T-cell (primary cell): Measurements from ENCODE around the gene ASB7. TPM values are rescaled to one million over a fixed set of nuclear protein-coding genes. Genes with fewer than 3 reads are reported as not detected.
"Not testable (repeated sequence)": the region's sequence is repeated elsewhere in the genome, so short reads cannot be mapped to it uniquely, and the experiment has no call there.

Source experiments
- ATAC-seq, 4 experiments: fragments of 200-7000 bp in 3 of 4; fragments of 150-1000 bp in 1 of 4; cut with Tn5 transposase; replicated peaks in 1 of 4; 1 replicate in 3 of 4; 2 replicates in 1 of 4; pipeline ENCODE4 v1.10.0; 2021; ENCODE audit warnings: moderate library complexity in 3 of 4, mild to moderate bottlenecking in 2 of 4, moderate number of reproducible peaks in 1 of 4
- CTCF ChIA-PET, 2 donors: fragments of 300-600 bp; sonication (Branson Sonifier 250); formaldehyde crosslinking; loops; one replicate each; lab custom pipeline; 2022; ENCODE audit warnings: antibody characterized with exemption in 2 of 2; lab: Charles Lee
- POLR2A ChIA-PET, 2 donors: fragments of 300-600 bp; sonication (Branson Sonifier 250); formaldehyde crosslinking; loops; one replicate each; lab custom pipeline; 2022; ENCODE audit warnings: antibody characterized with exemption in 2 of 2; lab: Charles Lee
- DNase-seq, 35 experiments: peaks; one replicate each; pipeline versions ENCODE4 v3.0.0 to v3.0.0-alpha.2; 2013 to 2023
- H3K27ac ChIP-seq: one replicate; pipeline ENCODE4 v1.5.1; 2013; ENCODE audit warnings: low read length
- H3K27me3 ChIP-seq, 2 experiments: replicated peaks in 1 of 2; 1 replicate in 1 of 2; 2 replicates in 1 of 2; pipeline versions ENCODE4 v1.6.1 to v1.7.0; 2013; ENCODE audit warnings: low read length in 1 of 2, mixed read lengths in 1 of 2; ENCODE audit not compliant: control insufficient read depth in 2 of 2, insufficient read depth in 2 of 2; ENCODE audit errors: extremely low read depth in 1 of 2
- H3K36me3 ChIP-seq, 2 donors: 1 replicate in 1 of 2; 2 replicates in 1 of 2; pipeline versions ENCODE4 v1.6.1 to v1.7.0; 2013; ENCODE audit warnings: low read length in 1 of 2; ENCODE audit not compliant: control insufficient read depth in 2 of 2, insufficient read depth in 1 of 2; ENCODE audit errors: extremely low read depth in 1 of 2
- H3K4me1 ChIP-seq, 2 experiments: 1 replicate in 1 of 2; 2 replicates in 1 of 2; pipeline versions ENCODE4 v1.6.1 to v1.7.0; 2013; ENCODE audit warnings: low read length in 2 of 2, mixed read lengths in 1 of 2; ENCODE audit not compliant: insufficient read depth in 2 of 2, control insufficient read depth in 1 of 2; ENCODE audit errors: extremely low read depth in 1 of 2
- H3K4me3 ChIP-seq, 2 donors: 1 replicate in 1 of 2; 2 replicates in 1 of 2; pipeline versions ENCODE4 v1.5.1 to v1.7.0; 2013; ENCODE audit warnings: mild to moderate bottlenecking in 2 of 2, low read length in 1 of 2, moderate library complexity in 1 of 2; ENCODE audit not compliant: control insufficient read depth in 1 of 2; ENCODE audit errors: extremely low read depth in 1 of 2
- H3K9me3 ChIP-seq: 2 replicates; pipeline ENCODE4 v1.7.0; 2013
- H3K27ac Mint-ChIP-seq, 2 donors: one replicate each; pipeline ENCODE4 v1.8.0; 2020 to 2021; ENCODE audit warnings: mild to moderate bottlenecking in 2 of 2, mixed read lengths in 2 of 2
- H3K27me3 Mint-ChIP-seq, 2 donors: one replicate each; pipeline ENCODE4 v1.8.0; 2021 to 2022; ENCODE audit warnings: mixed read lengths in 2 of 2
- H3K36me3 Mint-ChIP-seq: one replicate; pipeline ENCODE4 v1.8.0; 2021; ENCODE audit warnings: mixed read lengths
- H3K4me1 Mint-ChIP-seq, 3 donors: one replicate each; pipeline ENCODE4 v1.8.0; 2020 to 2022; ENCODE audit warnings: mixed read lengths in 3 of 3, mild to moderate bottlenecking in 1 of 3
- H3K4me3 Mint-ChIP-seq, 3 donors: one replicate each; pipeline ENCODE4 v1.8.0; 2020 to 2022; ENCODE audit warnings: mild to moderate bottlenecking in 3 of 3, mixed read lengths in 3 of 3, moderate library complexity in 3 of 3
- H3K9me3 Mint-ChIP-seq, 3 donors: one replicate each; pipeline ENCODE4 v1.8.0; 2020 to 2022; ENCODE audit warnings: mixed read lengths in 3 of 3
- WGBS: methylation state at CpG from one replicate; pipeline ENCODE4 v1.1.5; 2013; ENCODE audit warnings: missing lambda C conversion rate; ENCODE audit not compliant: insufficient coverage; 5-methylcytosine and 5-hydroxymethylcytosine counted together
- total RNA-seq, 35 experiments: library from RNA in 6 of 35; stranded (reverse) in 6 of 35; fragments of 120-200 nt in 1 of 35; gene quantifications; one replicate each; pipeline versions ENCODE4 v1.2.1 to v1.2.4 and lab custom pipeline; 2013 to 2026

Gene ASB7
- total RNA-seq, 5 donors from 2014 or later (not counting 1 experiment from before 2014, with no cell fraction given) = 17.7 to 24.8 (median 21.8) TPM

DNA sequence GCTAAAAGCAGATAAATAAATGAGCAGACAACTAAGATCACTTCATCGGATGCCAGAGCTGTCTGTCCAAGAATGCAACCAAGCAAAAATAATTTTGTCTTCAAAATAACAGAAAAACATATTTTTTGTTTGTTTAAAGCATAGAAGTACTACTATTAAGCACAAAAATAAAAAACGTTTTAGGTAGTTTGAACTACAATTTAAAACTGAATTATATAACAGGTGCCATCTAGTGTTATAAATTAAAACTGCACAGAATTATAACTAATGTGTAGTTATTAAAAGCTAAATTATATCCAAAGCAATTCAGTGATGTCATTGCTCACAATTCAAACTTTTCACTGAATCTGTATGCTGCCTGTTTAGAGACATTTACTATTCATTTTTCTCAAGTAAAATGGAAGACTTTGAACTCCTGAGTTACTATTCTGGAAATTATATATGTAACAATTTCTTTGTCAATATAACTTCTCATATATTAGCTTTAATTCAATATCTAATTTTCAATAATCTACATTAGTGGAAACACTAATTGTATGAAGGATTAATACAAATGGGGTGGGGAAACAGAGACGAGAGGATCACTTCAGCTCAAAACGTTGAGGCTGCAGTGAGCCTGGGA, 29.9 kb upstream of the ASB7 start:
- no peaks in the 10 kb centered on the region for H3K27me3 ChIP-seq

DNA sequence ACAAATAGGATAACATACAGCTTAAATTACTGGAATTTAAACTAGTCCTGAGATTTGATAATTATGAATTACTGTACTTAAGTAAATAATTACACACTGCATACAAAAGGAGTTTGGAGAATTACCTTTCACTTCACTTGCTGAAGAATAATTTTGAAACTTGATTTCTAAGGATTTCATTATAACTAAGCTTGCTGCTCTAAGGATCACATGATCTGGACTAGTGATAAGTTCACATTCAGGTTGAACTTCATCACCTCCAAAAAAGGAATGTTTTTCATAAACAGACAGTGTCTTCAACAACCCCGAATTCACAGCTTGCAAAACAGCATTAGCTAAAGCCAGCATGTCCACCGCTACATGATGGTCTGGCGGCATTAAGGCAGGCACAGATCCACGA, 28.9 kb upstream of the ASB7 start:
- no peak for ATAC-seq
- Histone ChIP-seq H3K27me3 (no peaks in the 10 kb centered on the region), H3K27ac (no peak overlapping the region), H3K36me3 (peaks cover 9 to 43% of the 10 kb centered on the region in 2 donors), H3K9me3 (no peaks in the 10 kb centered on the region), H3K4me3 (no peak overlapping the region), H3K4me1 (peaks cover 17 to 24% of the 10 kb centered on the region in 2 experiments)
- no peak overlapping the region for H3K4me3 Mint-ChIP-seq
- 85% methylated on average over 4 of the region's 4 CpGs for WGBS
- no peak for DNase-seq
- H3K9me3 Mint-ChIP-seq = no peaks in the 10 kb centered on the region
- H3K36me3 Mint-ChIP-seq = peaks cover 57% of the 10 kb centered on the region
- no peaks in the 10 kb centered on the region for H3K27me3 Mint-ChIP-seq
- H3K4me1 Mint-ChIP-seq = peaks cover 64 to 71% (median 67%) of the 10 kb centered on the region in 3 donors
- ChIA-PET CTCF (interaction anchor here (0.6 to 4.9 kb wide), 13 partner anchors 8 to 252 kb away, joined by 3 to 51 read pairs (median 4); no protein-coding TSS in a partner anchor), POLR2A (interaction anchor here in 1 of 2 donors (0.6 to 0.7 kb wide), 5 partner anchors 15 to 650 kb away, joined by 3 to 7 read pairs (median 4); partner anchors contain the start of gene ASB7)
- peak overlapping the region; percentile 88 to 92 for H3K27ac Mint-ChIP-seq

More for the DNA sequence above, 29.9 kb upstream of the ASB7 start:
- Histone ChIP-seq H3K4me3 (no peak overlapping the region), H3K27ac (peak overlapping the region; percentile 51), H3K36me3 (peaks cover 14 to 48% of the 10 kb centered on the region in 2 donors), H3K4me1 (peaks cover 17 to 24% of the 10 kb centered on the region in 2 experiments), H3K9me3 (no peaks in the 10 kb centered on the region)
- H3K4me1 Mint-ChIP-seq = peaks cover 63 to 69% (median 64%) of the 10 kb centered on the region in 3 donors
- DNase-seq (peak in 1 of 35 experiments; percentile 52), ATAC-seq (peak in 2 of 4 experiments; percentile 28 to 49)
- H3K36me3 Mint-ChIP-seq = peaks cover 54% of the 10 kb centered on the region
- WGBS = no CpG with 5 or more reads among the region's 4 CpGs
- H3K4me3 Mint-ChIP-seq = peak overlapping the region; percentile 58 to 73 (median 65)
- H3K9me3 Mint-ChIP-seq = no peaks in the 10 kb centered on the region
- H3K27ac Mint-ChIP-seq = peak overlapping the region; percentile 94 to 96
- ChIA-PET CTCF (interaction anchor here (0.7 to 4.9 kb wide), 15 partner anchors 8 to 251 kb away, joined by 3 to 51 read pairs (median 5); partner anchors contain the start of genes ADAMTS17 (in 1 of the 2), ASB7 (in 1 of the 2) and LINS1 (in 1 of the 2)), POLR2A (interaction anchor here (0.7 to 1.0 kb wide), 2 partner anchors 13 to 32 kb away, joined by 3 to 4 read pairs; no protein-coding TSS in a partner anchor)
- H3K27me3 Mint-ChIP-seq = no peaks in the 10 kb centered on the region

DNA sequence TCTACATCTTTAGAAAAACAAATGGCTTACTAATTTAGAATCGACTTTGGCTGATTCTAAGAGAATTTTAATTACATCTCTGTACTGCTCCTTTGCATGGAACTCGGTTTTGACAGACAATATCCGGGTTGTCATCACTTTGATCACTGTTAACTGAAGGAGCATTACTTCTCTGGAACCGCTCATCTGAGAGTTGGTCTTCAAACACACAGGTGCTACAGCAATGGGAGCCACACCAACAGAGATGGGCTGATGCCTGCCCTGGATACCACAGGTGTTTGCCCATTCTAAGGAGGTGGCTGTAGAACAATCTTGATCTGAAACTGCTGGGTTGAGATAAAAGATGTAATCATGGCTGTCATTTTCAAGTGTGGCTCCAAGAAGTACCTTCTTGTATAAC, 22.0 kb upstream of the ASB7 start:
- Mint-ChIP-seq H3K36me3 (peaks cover 55% of the 10 kb centered on the region), H3K9me3 (peaks cover 0 to 5% (median 0%) of the 10 kb centered on the region in 3 donors), H3K27me3 (no peaks in the 10 kb centered on the region), H3K27ac (peak overlapping the region; percentile 91), H3K4me1 (peaks cover 66 to 68% (median 67%) of the 10 kb centered on the region in 3 donors), H3K4me3 (peak overlapping the region in 2 of 3 donors; percentile 7 to 8)
- peak overlapping the region; percentile 16 for H3K27ac ChIP-seq
- peaks cover 2 to 8% of the 10 kb centered on the region in 2 donors for H3K36me3 ChIP-seq
- WGBS = 62% methylated on average over 4 of the region's 4 CpGs
- no peaks in the 10 kb centered on the region for H3K9me3 ChIP-seq
- peaks cover 0 to 3% of the 10 kb centered on the region in 2 experiments for H3K4me1 ChIP-seq
- no peak overlapping the region for H3K4me3 ChIP-seq
- DNase-seq (peak in 2 of 35 experiments; percentile 10 to 34), ATAC-seq (peak; percentile 50 to 89 (median 78))
- no peaks in the 10 kb centered on the region for H3K27me3 ChIP-seq
- POLR2A ChIA-PET = no interaction called here
- CTCF ChIA-PET = interaction anchor here (0.6 to 0.8 kb wide), 3 partner anchors 8 to 229 kb away, joined by 3 to 5 read pairs (median 4); no protein-coding TSS in a partner anchor

DNA sequence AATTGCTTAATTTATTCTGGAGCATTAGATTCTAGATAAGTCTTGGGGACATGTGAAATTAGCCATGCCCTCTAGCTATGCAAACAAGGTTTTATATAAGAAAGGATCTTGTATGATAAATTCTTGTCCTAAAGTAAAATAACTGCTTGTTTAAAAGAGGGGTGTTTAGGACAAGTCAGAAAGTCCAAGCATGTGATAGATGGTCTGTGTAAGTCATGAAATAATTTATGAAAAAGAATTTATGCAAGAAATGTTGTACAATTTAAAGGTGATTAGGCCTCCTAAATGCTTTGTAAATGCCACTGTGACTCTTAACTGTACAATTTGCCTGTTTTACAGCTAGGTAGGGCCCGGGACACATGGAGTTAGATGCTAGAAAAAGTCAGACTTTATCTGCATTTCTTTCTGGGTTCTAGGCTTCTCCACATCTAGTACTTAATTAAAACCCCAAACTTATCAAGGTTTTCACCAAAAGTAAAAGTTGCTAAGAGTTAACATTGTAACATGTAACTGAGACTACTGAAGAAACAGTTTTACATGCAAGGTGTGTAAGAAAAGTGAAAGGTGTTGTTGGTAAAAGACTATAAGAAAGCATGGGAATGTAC, 13.6 kb upstream of the ASB7 start:
- DNase-seq (no peak), ATAC-seq (no peak)
- no CpG with 5 or more reads among the region's 1 CpG for WGBS
- peaks cover 64 to 69% (median 69%) of the 10 kb centered on the region in 3 donors for H3K4me1 Mint-ChIP-seq
- no peaks in the 10 kb centered on the region for H3K27me3 ChIP-seq
- H3K9me3 ChIP-seq = peaks cover 2% of the 10 kb centered on the region
- no peaks in the 10 kb centered on the region for H3K9me3 Mint-ChIP-seq
- no peak overlapping the region for H3K27ac ChIP-seq
- POLR2A ChIA-PET = interaction anchor here in 1 of 2 donors (0.5 to 0.7 kb wide), 2 partner anchors 15 to 1715 kb away, joined by 3 read pairs; no protein-coding TSS in a partner anchor
- H3K36me3 Mint-ChIP-seq = peaks cover 40% of the 10 kb centered on the region
- no peak overlapping the region for H3K4me3 Mint-ChIP-seq
- no peak overlapping the region for H3K4me3 ChIP-seq
- H3K36me3 ChIP-seq = peaks cover 2 to 8% of the 10 kb centered on the region in 2 donors
- H3K27ac Mint-ChIP-seq = no peak overlapping the region
- CTCF ChIA-PET = interaction anchor here (1.1 to 1.5 kb wide), 2 partner anchors 16 to 17 kb away, joined by 5 read pairs; no protein-coding TSS in a partner anchor
- H3K27me3 Mint-ChIP-seq = no peaks in the 10 kb centered on the region
- peaks cover 5 to 14% of the 10 kb centered on the region in 2 experiments for H3K4me1 ChIP-seq

DNA sequence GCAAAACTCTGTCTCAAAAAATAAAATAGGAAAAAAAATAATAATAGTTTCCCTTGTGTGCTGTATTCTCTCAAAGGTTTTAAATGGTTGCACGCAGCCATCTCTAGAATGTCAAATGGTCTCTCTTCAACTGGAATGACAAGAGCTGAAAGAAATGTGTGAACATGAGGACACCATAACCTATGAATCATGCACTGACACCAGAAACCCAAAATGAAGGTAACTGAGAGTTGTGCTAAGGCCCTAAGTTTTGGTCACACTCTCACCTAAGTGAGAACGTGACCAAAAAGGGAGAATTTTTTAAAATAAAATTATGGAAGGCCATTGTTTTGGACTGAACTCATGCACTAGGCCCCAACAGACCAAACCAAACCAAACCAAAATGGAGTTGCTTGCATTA, 11.2 kb upstream of the ASB7 start:
- Mint-ChIP-seq H3K4me1 (peaks cover 66 to 73% (median 68%) of the 10 kb centered on the region in 3 donors), H3K36me3 (peaks cover 21% of the 10 kb centered on the region)
- H3K27ac ChIP-seq, H3K4me3 ChIP-seq, H3K4me3 Mint-ChIP-seq, H3K27me3 Mint-ChIP-seq, H3K27me3 ChIP-seq, H3K27ac Mint-ChIP-seq, ATAC-seq, H3K36me3 ChIP-seq, DNase-seq, H3K9me3 Mint-ChIP-seq, POLR2A ChIA-PET, H3K9me3 ChIP-seq, CTCF ChIA-PET: not testable (repeated sequence)
- peaks cover 29 to 31% of the 10 kb centered on the region in 2 experiments for H3K4me1 ChIP-seq
- no CpG with 5 or more reads among the region's 2 CpGs for WGBS

DNA sequence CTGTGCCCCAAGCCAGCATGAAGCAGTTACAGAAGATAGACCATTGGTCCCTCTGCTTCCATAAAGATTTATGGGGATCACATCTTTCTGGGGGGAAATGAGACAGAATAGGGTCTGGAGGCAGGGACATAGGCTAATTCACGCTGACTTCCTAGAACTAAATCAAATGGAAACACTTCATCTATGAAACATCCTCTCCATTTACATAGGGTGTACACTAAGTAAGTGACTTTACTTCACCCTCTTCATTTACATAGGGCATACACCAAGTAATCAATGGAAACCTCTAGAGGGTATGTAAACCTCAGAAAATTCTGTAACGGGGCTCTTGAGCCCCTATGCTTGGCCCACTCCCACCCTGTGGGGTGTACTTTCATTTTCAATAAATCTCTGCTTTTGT, 10.6 kb upstream of the ASB7 start:
- H3K4me3 ChIP-seq = no peak overlapping the region
- no peak overlapping the region for H3K27ac ChIP-seq
- ATAC-seq (no peak), DNase-seq (no peak)
- H3K36me3 ChIP-seq = no peaks in the 10 kb centered on the region
- ChIA-PET POLR2A (interaction anchor here in 1 of 2 donors (0.6 kb wide), 1 partner anchor 633 kb away, joined by 3 read pairs; no protein-coding TSS in a partner anchor), CTCF (no interaction called here)
- Mint-ChIP-seq H3K9me3 (no peaks in the 10 kb centered on the region), H3K36me3 (peaks cover 18% of the 10 kb centered on the region), H3K4me3 (peak overlapping the region in 1 of 3 donors; percentile 6), H3K27me3 (no peaks in the 10 kb centered on the region), H3K27ac (peak overlapping the region; percentile 28 to 82), H3K4me1 (peaks cover 68 to 77% (median 71%) of the 10 kb centered on the region in 3 donors)
- no CpG with 5 or more reads among the region's 2 CpGs for WGBS
- peaks cover 31 to 33% of the 10 kb centered on the region in 2 experiments for H3K4me1 ChIP-seq
- no peaks in the 10 kb centered on the region for H3K27me3 ChIP-seq
- peaks cover 2% of the 10 kb centered on the region for H3K9me3 ChIP-seq
